ENCODE data around the gene ABCC10.

DNA sequence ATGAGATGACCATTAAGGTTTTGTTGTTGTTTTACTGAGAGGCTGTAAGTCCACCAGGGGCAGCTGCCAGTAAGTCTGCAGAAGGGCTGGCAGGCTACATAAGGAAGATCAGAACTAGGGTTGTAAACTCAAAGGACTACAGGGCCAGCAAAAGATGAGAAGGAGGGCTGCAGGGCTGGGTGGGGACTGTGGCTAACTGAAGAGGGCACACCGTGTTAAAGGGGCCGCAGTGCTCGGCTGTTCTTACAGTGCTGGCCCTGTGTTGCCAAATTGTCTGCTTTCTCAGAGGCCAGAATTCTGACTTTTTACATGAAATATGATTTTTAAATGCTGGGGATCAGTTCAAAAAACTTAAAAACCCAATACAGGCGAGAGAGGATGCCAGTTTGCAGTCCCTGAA lies 32.4 kb upstream of the ABCC10 start:
- TF ChIP-seq POLR2AphosphoS5 (IDR thresholded peaks at IDR 0.05; ENCODE audit: low read depth, low read length) (no peak), POLR2A (IDR thresholded peaks at IDR 0.05; ENCODE audit: low read depth, low read length) (no peak), TAF1 (IDR thresholded peaks at IDR 0.05; ENCODE audit: borderline replicate concordance, low read depth, low read length) (no peak)

Data from GM12892 (cell line).